Brain microvascular endothelial cell (primary cell): ENCODE data around the gene TRIM65.

Experiments
- DNase-seq: peaks from one replicate; pipeline ENCODE4 v3.0.0-alpha.2; 2020
- H3K27ac ChIP-seq: fragments of 250-450 bp; sonication (Bioruptor Pico); 2 replicates; pipeline ENCODE4 v1.5.1; 2020; ENCODE audit warnings: mild to moderate bottlenecking, moderate library complexity
- H3K27me3 ChIP-seq: fragments of 250-450 bp; sonication (Bioruptor Pico); replicated peaks from 2 replicates; pipeline ENCODE4 v1.5.1; 2020; ENCODE audit warnings: mild to moderate bottlenecking
- H3K36me3 ChIP-seq: fragments of 250-450 bp; sonication (Bioruptor Pico); replicated peaks from 2 replicates; pipeline ENCODE4 v1.5.1; 2020; ENCODE audit warnings: mild to moderate bottlenecking
- H3K4me3 ChIP-seq: 2 replicates; pipeline ENCODE4 v1.5.1; 2011; ENCODE audit warnings: low read depth, mild to moderate bottlenecking, control low read depth, low read length, moderate library complexity
- CTCF ChIP-seq: IDR thresholded peaks from 2 replicates; pipeline ENCODE4 v1.5.1; 2011; ENCODE audit warnings: low read depth, mild to moderate bottlenecking, moderate library complexity, low read length, control low read depth, inconsistent platforms; ENCODE audit errors: missing control alignments
- in situ Hi-C: cut with HindIII; loops from 2 replicates; pipeline ENCODE4 v1.10.0; 2017; ENCODE audit warnings: low sequenced_read_pairs, low pct_ligation_motif_present

TRIM65 gene

GRCh38 chr17:75898791-75899190 is 2.0 kb upstream of the TRIM65 start:
- TF ChIP-seq CTCF = no peak
- no peak overlapping the region for H3K4me3 ChIP-seq
- no peak for DNase-seq
- in situ Hi-C loops = no loop called here
- no peak overlapping the region for H3K27ac ChIP-seq
- no peaks in the 10 kb centered on the region for H3K27me3 ChIP-seq
- H3K36me3 ChIP-seq = peaks cover 15% of the 10 kb centered on the region

DNA sequence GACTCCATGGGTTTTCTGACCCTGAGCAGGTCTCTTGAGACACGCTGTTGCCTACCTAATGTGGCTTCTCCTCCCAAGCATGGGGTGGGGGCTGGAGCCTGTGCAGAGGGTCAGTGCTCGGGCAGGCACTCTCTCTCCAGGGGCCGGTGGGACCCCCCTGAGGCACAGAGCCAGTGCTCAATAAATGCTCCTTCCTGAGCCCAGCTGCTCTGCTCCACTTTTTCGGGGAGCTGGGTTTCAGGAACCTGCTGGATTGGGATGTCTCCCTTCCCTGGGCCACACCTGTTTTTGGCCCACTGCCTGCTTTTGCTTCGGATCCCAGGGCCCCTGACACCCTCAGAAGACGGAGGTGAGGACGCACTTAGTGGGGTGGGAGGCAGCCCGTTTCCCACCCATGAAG is 1.3 kb upstream of the TRIM65 start:
- in situ Hi-C loops = no loop called here
- Histone ChIP-seq H3K27ac (no peak overlapping the region), H3K27me3 (no peaks in the 10 kb centered on the region), H3K36me3 (peaks cover 15% of the 10 kb centered on the region), H3K4me3 (no peak overlapping the region)
- DNase-seq = no peak
- no peak for TF ChIP-seq CTCF

DNA sequence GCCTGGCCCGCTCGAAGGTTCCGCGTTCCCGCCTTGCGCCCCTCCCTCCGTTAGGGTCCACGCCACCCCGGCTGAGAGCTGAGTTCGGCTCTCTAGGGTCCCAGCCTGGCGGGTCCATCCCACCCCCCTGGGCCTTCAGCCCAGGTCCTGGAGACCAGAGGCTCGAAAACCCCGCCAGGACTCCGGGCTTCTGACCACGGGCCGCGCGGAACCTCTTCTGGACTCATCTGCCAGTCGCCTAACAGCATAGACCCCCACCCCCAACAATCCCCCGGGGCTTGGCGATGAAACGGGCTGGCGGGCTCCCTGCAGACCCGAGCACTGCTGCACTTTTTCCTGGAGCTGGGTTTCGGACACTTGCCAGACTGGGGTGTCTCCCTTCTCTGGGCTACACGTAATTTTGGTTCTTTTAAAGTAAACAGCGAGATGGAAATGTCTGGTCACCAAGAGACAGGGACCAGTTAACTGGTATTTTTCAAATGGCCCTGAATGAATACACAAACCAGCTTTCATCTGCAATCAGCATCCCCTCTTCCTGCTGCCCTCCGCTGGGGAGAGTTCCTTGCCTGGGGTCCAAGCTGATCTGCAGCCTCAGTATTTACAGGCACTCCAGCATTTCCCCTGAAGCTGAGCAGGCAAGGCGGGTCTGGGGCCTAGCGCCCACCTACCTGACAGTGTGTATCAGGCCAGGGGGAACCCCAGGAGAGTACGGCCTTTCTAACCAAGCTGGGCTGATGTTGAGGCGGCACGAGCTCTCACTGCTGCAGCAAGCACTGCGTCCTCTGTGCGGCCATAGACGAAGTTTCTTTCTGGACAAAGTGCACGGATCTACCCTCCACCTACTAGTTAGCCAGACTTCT is 639 bp upstream of the TRIM65 start:
- peak overlapping the region; percentile 87 for H3K4me3 ChIP-seq
- no peak overlapping the region for H3K27ac ChIP-seq
- peaks cover 15% of the 10 kb centered on the region for H3K36me3 ChIP-seq
- in situ Hi-C loops = no loop called here
- TF ChIP-seq CTCF = no peak
- H3K27me3 ChIP-seq = no peaks in the 10 kb centered on the region
- no peak for DNase-seq

DNA sequence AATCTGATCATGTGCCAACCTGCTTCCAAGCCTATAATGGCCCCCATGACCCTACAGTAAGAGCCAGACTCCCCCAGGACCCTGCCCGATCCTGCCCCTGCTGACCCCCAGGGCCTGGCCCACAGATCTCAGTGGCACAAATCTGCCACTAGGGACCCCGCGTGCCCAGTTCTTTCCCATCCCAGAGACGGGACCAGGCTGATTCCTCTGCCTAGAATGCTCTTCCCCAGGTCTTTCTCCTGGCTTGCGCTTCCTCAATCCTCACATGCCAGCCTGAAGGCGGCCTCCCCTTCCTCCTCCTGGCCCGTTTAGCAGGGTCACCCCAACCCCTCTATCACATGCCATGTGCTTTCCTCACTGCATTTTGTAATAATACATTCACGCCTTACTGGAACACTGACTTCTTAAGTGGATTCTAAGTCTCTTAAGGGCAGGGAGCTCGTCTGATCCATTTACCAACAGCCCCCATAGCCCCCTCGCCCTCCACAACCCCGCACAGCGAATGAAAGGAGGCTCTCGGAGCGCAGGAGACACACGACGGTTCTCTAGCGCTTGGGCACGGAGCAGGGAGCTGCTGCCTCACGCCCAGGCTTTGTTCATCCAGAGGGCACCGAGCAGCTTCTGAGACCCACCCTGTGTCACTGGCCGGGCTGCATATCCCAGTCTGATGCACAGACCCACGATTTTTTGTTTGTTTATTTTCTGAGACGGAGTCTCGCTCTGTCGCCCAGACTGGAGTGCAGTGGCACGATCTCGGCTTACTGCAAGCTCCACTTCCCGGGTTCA is 1.2 kb downstream of the TRIM65 start:
- in situ Hi-C loops = no loop called here
- peak; percentile 60 for TF ChIP-seq CTCF
- Histone ChIP-seq H3K27ac (peak overlapping the region; percentile 66), H3K4me3 (peak overlapping the region; percentile 87), H3K36me3 (peaks cover 14% of the 10 kb centered on the region), H3K27me3 (no peaks in the 10 kb centered on the region)
- DNase-seq = no peak

DNA sequence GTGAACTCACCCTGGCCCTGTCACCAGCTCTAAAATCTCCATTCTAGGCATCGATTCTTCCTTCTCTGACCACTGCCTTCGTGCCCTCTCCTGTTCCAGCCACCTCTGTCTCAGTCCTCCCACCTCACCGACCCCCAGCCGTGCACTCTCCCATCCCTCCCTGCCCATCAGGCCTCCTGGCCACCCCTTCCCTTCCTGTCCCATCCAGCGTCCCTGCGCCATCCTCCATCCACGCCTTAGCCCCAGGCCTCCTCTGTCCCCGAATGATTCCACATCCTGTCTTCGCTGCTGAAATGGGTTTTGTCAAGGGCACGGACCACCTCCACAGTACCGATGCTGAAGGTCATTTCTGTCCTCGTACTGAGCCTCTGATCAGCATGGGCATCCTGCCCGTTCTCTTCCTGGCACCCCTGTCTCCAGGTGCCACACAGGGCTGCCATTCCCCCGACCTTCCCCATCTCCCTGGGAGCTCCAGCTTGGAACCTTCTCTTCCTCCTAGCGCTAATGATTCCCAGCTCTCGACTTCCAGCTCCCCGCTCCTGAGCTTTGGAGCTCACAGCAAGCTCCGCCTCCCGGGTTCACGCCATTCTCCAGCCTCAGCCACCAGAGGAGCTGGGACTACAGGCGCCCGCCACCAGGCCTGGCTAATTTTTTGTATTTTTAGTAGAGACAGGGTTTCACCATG is 2.6 kb downstream of the TRIM65 start:
- TF ChIP-seq CTCF = no peak
- no peaks in the 10 kb centered on the region for H3K27me3 ChIP-seq
- no peak overlapping the region for H3K4me3 ChIP-seq
- H3K36me3 ChIP-seq = peaks cover 14% of the 10 kb centered on the region
- in situ Hi-C loops = no loop called here
- no peak overlapping the region for H3K27ac ChIP-seq
- DNase-seq = no peak
